ENCODE results near the gene VPS35L.

Gene VPS35L

DNA sequence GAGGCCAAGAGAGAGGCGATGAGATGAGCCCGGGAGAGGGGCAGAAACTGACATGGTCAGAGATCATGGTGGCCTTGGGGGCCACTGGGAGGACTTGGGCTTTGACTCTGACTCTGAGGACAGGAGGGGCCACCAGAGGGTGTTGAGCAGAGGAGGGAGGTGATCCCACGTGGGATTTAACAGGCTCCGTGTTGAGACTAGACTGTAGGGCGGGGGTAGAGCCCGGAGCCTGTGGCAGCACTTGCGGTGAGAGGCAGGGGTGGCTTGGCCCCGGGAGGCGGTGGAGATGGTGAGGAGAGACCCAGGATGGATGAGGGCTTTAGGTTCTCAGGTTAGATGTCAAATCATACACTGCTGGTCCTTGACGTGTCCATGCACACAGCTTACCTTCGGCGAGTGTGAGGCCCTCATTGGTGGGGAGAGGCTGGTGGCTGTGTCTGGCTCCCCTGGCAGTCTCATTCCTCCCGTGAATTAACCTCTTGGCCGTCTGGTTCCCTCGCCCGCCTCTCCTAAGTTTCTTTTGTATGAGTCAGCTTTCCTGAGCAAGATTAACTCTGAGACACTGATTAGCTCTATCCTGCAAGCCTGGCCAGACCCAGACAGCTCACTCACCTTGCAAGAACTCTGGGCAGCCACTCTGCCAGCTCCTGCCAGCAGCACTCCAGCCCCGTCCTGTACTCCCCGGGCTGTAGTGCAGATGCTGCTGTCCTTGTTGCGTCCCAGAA, 39.7 kb downstream of the VPS35L start:
- no peak for TF ChIP-seq GATA1 (IDR thresholded peaks at IDR 0.05; ENCODE audit: low read depth, low read length)
- TF ChIP-seq POLR2A (IDR thresholded peaks at IDR 0.05; ENCODE audit: low read length), result no peak
- no peak for DNase-seq

GRCh38 chr16:19598805-19599510, 43.5 kb downstream of the VPS35L start:
- TF ChIP-seq POLR2A (IDR thresholded peaks at IDR 0.05; ENCODE audit: low read length) (no peak), GATA1 (IDR thresholded peaks at IDR 0.05; ENCODE audit: low read depth, low read length) (no peak)
- no peak for DNase-seq

GRCh38 chr16:19599968-19600716, 44.6 kb downstream of the VPS35L start:
- DNase-seq, result no peak
- TF ChIP-seq POLR2A (IDR thresholded peaks at IDR 0.05; ENCODE audit: low read length), result no peak
- no peak for TF ChIP-seq GATA1 (IDR thresholded peaks at IDR 0.05; ENCODE audit: low read depth, low read length)

DNA sequence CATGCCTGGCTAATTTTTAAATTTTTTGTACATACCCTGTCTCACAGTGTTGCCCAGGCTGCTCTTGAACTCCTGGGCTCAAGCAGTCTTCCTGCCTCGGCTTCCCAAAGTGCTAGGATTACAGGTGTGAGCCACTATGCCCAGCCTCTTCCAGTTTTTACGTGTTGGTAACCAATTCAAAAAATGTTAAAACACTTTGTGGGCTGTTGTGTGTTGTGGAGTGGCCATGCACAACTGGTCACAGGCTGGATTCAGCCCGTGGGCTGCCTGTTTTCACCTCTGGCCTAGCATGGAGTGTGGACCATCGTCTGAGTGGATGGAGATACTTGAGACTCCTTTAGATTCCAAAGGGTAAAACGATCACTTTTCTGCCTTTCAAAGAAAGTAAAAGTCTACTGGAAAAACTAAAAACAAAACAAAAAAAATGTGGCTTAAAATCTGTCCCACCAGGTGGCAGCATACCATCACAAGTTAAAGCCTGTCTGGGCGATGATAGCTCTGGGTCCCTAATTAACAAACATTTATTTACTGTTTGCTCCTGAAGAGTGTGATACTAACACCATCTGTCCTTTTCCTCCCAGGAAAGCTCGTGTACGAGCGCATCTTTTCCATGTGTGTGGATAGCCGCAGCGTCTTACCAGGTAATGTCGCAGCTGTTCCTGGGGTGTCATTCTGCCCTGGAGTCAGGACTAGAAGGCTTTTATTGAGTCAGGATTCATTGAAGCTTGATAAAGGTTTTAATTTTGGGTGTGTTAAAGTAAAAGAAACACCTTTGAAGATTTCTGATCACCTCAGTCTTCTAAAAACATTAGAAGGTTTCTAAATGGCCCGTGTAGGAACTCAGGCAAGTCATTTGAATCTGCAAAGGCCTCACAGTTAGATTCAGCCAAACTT, 45.8 kb downstream of the VPS35L start:
- DNase-seq, result peak; percentile 52 to 74
- TF ChIP-seq GATA1 (IDR thresholded peaks at IDR 0.05; ENCODE audit: low read depth, low read length) (no peak), POLR2A (IDR thresholded peaks at IDR 0.05; ENCODE audit: low read length) (no peak)

DNA sequence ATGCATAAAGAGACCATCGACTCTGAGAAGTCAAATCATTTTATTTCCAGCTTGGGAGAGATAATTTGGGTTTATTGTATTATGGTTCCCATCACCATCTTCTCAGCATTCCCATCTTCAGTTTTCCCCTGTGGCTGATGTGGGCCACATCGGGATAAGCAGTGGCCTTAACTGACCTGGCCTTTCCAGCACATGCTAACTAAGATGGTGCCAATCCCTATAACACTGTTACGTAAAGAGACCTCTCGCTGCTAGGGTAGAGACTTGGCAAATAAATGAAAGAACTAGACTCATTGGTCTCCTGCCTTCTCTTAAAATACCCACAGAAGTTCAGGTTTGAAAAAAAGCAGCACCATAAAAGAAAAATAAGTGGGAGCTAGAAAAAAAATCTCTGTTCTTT, 49.4 kb downstream of the VPS35L start:
- TF ChIP-seq GATA1 (IDR thresholded peaks at IDR 0.05; ENCODE audit: low read depth, low read length), result no peak
- TF ChIP-seq POLR2A (IDR thresholded peaks at IDR 0.05; ENCODE audit: low read length), result no peak
- DNase-seq, result no peak

DNA sequence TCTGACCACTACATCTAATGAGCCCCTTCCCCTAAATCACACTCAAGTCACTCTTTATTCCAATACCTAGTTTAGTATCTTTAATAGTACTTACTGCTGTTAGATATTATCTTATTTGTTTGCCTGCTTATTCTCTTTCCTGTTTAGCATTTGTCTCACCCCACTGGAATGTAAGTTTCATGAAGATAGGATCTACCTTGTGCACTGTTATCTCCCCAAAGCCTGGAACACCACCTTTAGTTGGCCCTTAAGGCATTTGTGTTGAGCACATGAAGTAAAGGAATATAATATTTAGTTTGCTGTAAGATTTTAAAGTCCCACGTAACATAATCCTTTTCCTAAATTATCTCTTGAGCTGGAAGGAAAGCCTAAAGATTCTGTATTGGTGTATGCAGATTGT, 50.2 kb downstream of the VPS35L start:
- TF ChIP-seq GATA1 (IDR thresholded peaks at IDR 0.05; ENCODE audit: low read depth, low read length) (no peak), POLR2A (IDR thresholded peaks at IDR 0.05; ENCODE audit: low read length) (no peak)
- no peak for DNase-seq

DNA sequence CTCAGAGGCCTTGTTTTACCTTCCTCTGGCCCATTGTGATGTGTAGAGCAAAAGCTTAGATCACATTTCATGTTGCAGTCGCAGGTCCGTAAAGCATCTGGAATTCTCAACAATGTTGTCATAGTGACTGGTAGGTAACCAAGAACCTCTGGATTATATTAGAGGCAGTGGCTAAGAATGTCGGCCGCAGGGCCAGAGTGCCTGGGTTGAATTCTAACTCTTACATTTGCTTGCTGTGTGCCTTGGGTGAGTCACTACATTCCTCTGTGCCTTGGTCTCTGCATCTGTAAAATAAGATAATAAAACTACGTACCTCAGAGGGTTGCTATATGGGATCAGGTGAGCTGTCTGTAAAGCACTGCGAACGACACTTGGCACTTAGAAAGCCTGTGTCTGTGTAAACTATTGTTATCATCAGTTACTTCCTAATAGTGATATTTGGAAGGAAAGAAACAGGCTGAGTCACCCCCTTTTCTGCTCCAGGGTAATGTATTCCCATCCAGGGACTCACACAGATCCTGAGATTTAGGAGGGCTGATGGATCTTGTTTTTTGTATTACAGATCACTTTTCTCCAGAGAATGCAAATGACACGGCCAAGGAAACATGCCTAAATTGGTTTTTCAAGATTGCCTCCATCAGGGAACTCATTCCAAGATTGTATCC, 52.2 kb downstream of the VPS35L start:
- DNase-seq, result no peak

GRCh38 chr16:19609359-19609758, 53.9 kb downstream of the VPS35L start:
- TF ChIP-seq GATA1 (IDR thresholded peaks at IDR 0.05; ENCODE audit: low read depth, low read length) (no peak), POLR2A (IDR thresholded peaks at IDR 0.05; ENCODE audit: low read length) (no peak)
- DNase-seq, result peak in 1 of 2 experiments; percentile 12

More for the DNA sequence above, 52.2 kb downstream of the VPS35L start:
- TF ChIP-seq POLR2A (IDR thresholded peaks at IDR 0.05; ENCODE audit: low read length) (no peak), GATA1 (IDR thresholded peaks at IDR 0.05; ENCODE audit: low read depth, low read length) (no peak)

DNA sequence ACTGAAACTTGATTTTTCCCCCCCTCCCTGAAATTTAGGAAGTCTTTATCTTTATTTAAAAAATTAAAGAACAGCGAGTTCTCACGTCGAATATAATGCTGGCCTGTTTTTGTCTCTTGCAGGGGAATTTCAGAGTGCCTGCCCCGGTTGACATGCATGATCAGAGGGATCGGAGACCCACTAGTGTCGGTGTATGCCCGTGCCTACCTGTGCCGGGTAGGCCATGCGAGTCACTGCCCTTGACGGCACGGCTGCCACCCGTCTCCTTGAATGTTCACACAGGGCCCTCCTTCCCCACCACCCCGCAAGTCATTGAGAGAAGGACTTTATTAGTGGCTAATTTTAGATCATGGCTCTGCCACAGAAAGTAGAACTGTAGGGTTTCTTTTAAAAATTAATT, 54.7 kb downstream of the VPS35L start:
- TF ChIP-seq GATA1 (IDR thresholded peaks at IDR 0.05; ENCODE audit: low read depth, low read length) (no peak), POLR2A (IDR thresholded peaks at IDR 0.05; ENCODE audit: low read length) (no peak)
- DNase-seq, result no peak

DNA sequence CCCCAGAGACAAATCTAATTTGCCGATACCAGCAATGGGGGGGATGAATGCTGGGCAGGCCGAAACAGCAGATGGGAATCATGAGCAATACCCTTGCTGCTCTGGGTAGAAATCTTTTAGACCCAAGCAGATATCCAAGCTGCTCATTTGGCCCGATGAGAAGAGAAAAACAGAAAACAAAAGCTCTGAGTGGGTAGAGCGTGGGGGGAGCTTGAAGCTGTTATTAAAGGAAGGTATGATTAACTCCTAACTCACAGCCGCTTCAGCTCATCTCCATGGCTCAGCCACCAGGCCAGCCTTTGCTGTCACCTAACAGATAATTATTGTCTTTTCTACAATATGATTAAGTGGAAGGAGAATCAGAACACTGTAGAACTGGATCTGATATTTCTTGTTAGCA, 58.3 kb downstream of the VPS35L start:
- DNase-seq, result no peak
- no peak for TF ChIP-seq GATA1 (IDR thresholded peaks at IDR 0.05; ENCODE audit: low read depth, low read length)
- no peak for TF ChIP-seq POLR2A (IDR thresholded peaks at IDR 0.05; ENCODE audit: low read length)

DNA sequence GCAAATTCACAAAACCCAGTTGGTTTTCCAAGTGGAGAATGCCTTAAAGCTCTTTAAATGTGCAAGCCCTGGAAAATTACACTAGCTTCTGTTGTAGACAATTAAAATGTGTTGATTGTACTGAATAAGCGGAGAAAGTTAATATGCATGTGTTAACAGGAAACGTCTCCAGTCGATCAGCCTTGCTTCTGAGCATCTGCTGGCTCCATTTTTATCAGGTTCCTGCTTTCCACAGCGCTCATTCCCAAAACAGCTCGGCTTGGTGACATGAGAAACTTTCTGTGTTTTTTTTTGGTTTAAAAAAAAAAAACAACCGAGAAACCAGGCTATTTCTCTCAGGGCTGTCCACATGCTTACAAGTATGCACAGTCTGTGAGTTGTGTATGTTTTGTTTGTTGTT, 60.7 kb downstream of the VPS35L start:
- TF ChIP-seq POLR2A (IDR thresholded peaks at IDR 0.05; ENCODE audit: low read length) (no peak), GATA1 (IDR thresholded peaks at IDR 0.05; ENCODE audit: low read depth, low read length) (no peak)
- no peak for DNase-seq

DNA sequence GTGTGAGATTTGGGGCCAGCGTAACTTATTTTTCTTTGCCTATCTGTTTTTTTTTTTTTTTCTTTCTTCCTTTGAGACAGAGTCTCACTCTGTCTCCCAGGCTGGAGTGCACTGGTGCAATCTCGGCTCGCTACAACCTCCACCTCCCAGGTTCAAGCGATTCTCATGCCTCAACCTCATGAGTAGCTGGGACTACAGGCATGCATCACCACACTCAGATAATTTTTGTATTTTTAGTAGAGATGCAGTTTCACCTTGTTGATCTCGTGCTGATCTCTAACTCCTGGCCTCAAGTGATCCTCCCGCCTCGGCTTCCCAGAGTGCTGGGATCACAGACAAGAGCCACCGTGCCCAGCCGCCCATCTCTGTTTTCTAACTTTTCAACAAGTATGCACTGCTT, 63.4 kb downstream of the VPS35L start:
- no peak for TF ChIP-seq POLR2A (IDR thresholded peaks at IDR 0.05; ENCODE audit: low read length)
- no peak for TF ChIP-seq GATA1 (IDR thresholded peaks at IDR 0.05; ENCODE audit: low read depth, low read length)
- no peak for DNase-seq

- DNase-seq, result no peak
- TF ChIP-seq POLR2A (IDR thresholded peaks at IDR 0.05; ENCODE audit: low read length) (no peak), GATA1 (IDR thresholded peaks at IDR 0.05; ENCODE audit: low read depth, low read length) (no peak)
These were observed 65.9 kb downstream of the VPS35L start for GRCh38 chr16:19621445-19621844.
